K562 (cell line): ENCODE measurements around the gene NHS.

Source experiments
- CREB1 ChIP-seq, 2 experiments: sonication (generic) in 1 of 2; formaldehyde crosslinking in 1 of 2; IDR thresholded peaks; 2 replicates each; pipeline versions ENCODE4 v1.6.1 to v1.8.0; 2012 to 2022; ENCODE audit warnings: inconsistent platforms in 1 of 2, mild to moderate bottlenecking in 1 of 2, missing genetic modification reagents in 1 of 2, moderate library complexity in 1 of 2
- CTCF ChIP-seq, 3 experiments: IDR thresholded peaks in 2 of 3; conservative IDR thresholded peaks in 1 of 3; 2 replicates each; pipeline ENCODE4 v1.5.1; 2011 to 2012; ENCODE audit warnings: low read length in 3 of 3, mild to moderate bottlenecking in 3 of 3, control low read depth in 2 of 3, improper control_type of control experiment in 1 of 3, inconsistent platforms in 1 of 3, low read depth in 1 of 3, mixed read lengths in 1 of 3, moderate library complexity in 1 of 3; ENCODE audit not compliant: insufficient read depth in 2 of 3
- EHMT2 ChIP-seq: fragments of 450-650 bp; IDR thresholded peaks from 2 replicates; pipeline ENCODE4 v1.6.1; 2018; ENCODE audit warnings: antibody characterized with exemption
- GATAD2B ChIP-seq: fragments of 450-650 bp; IDR thresholded peaks from 2 replicates; pipeline ENCODE4 v1.6.1; 2017; ENCODE audit warnings: mild to moderate bottlenecking, borderline replicate concordance
- KLF13 ChIP-seq: fragments of 450-650 bp; IDR thresholded peaks from 2 replicates; pipeline ENCODE4 v1.6.1; 2016; ENCODE audit warnings: missing genetic modification characterization, low read depth, mild to moderate bottlenecking, missing compliant biosample characterization, moderate library complexity, borderline replicate concordance
- POLR2A ChIP-seq: fragments of 450-650 bp; conservative IDR thresholded peaks from 2 replicates; pipeline ENCODE4 v1.6.1; 2016
- RAD21 ChIP-seq, 2 experiments: fragments of 250-450 bp in 1 of 2; fragments of 450-650 bp in 1 of 2; sonication (Bioruptor Pico) in 1 of 2; formaldehyde crosslinking in 1 of 2; IDR thresholded peaks in 1 of 2; conservative IDR thresholded peaks in 1 of 2; 2 replicates each; pipeline versions ENCODE4 v1.4.0 to v1.8.0; 2020 to 2022; ENCODE audit warnings: mild to moderate bottlenecking in 2 of 2, moderate library complexity in 1 of 2
- RBFOX2 ChIP-seq: fragments of 200-400 bp; formaldehyde crosslinking; IDR thresholded peaks from 2 replicates; pipeline ENCODE4 v1.6.1; 2017; ENCODE audit warnings: low read depth, mild to moderate bottlenecking, low read length, moderate library complexity
- ZNF124 ChIP-seq: sonication (generic); formaldehyde crosslinking; IDR thresholded peaks from 2 replicates; pipeline ENCODE4 v1.8.1; 2022; ENCODE audit warnings: missing genetic modification reagents

- no peak for TF ChIP-seq ZNF124 (CRISPR knock-in tag)
- TF ChIP-seq EHMT2, result no peak
- no peak for TF ChIP-seq CREB1 (IDR thresholded peaks at IDR 0.05)
- TF ChIP-seq CREB1 (CRISPR knock-in tag; IDR thresholded peaks at IDR 0.05), result no peak
- no peak for TF ChIP-seq CTCF (IDR thresholded peaks at IDR 0.05 in 2 of 3, conservative IDR thresholded peaks at IDR 0.05 in 1 of 3; ENCODE audit: insufficient read depth in 2 of 3, low read depth in 1 of 3, low read length in 3 of 3)
- no peak for TF ChIP-seq RAD21 (CRISPR knock-in tag; conservative IDR thresholded peaks at IDR 0.05 in 1 of 2, IDR thresholded peaks at IDR 0.05 in 1 of 2)
- no peak for TF ChIP-seq RBFOX2
- no peak for TF ChIP-seq POLR2A
- TF ChIP-seq GATAD2B, result no peak
- no peak for TF ChIP-seq KLF13 (tag)
These were observed 15.4 kb downstream of the NHS start for GRCh38 chrX:17390419-17390850.
